ENCODE results near the gene PCGF3. TPM values are rescaled to one million over a fixed set of nuclear protein-coding genes. Genes with fewer than 3 reads are reported as not detected.
A peak's percentile ranks its signal among the peaks of the same experiment; 100 is the strongest.

Gene PCGF3
- total RNA-seq, 1 donor from 2014 or later = 21.5 TPM

DNA sequence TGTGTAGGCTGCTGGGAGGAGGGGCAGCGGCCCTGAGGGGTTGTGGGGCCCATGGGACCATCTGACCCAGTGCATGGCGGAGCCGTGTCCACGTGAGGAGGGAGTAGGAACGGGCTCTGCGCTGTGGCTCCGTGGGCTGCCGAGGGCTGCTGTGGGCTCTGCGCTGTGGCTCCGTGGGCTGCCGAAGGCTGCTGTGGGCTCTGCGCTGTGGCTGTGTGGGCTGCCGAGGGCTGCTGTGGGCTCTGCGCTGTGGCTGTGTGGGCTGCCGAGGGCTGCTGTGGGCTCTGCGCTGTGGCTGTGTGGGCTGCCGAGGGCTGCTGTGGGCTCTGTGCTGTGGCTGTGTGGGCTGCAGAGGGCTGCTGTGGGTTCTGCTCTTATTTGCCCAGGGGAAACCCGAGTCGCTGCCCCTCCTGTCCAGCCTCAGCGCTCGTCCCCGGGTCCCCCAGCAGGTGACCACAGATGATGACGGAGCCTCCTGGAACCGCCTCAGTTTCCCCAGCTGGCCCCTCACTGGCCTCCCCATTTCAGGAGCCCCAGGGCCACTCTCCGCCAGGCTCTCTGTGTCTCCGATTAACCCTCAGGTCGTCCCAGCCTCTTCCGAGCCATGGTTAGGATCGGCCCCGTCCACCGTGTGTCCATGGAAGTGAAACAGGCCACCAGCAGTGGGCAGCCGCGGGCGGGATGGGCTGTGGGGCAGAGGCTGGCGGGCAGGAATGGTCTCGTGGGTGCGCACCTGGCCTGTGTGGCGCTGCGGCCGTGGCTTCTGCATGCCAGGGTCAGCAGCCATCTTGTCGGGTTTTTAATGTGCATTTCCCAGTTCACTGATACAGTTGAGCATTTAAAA, 20.0 kb downstream of the PCGF3 start:
- no peak overlapping the region for H3K4me3 ChIP-seq
- peak overlapping the region; percentile 27 for H3K27ac ChIP-seq (replicated peaks)
- intact Hi-C loops (cut with micrococcal nuclease) = no loop called here
- no peaks in the 10 kb centered on the region for H3K27me3 ChIP-seq (ENCODE audit: low read depth)
- H3K36me3 ChIP-seq = peaks cover 6% of the 10 kb centered on the region
- no peaks in the 10 kb centered on the region for H3K9me3 ChIP-seq (replicated peaks)
- peaks cover 43% of the 10 kb centered on the region for H3K4me1 ChIP-seq
- TF ChIP-seq, protein P1, sequence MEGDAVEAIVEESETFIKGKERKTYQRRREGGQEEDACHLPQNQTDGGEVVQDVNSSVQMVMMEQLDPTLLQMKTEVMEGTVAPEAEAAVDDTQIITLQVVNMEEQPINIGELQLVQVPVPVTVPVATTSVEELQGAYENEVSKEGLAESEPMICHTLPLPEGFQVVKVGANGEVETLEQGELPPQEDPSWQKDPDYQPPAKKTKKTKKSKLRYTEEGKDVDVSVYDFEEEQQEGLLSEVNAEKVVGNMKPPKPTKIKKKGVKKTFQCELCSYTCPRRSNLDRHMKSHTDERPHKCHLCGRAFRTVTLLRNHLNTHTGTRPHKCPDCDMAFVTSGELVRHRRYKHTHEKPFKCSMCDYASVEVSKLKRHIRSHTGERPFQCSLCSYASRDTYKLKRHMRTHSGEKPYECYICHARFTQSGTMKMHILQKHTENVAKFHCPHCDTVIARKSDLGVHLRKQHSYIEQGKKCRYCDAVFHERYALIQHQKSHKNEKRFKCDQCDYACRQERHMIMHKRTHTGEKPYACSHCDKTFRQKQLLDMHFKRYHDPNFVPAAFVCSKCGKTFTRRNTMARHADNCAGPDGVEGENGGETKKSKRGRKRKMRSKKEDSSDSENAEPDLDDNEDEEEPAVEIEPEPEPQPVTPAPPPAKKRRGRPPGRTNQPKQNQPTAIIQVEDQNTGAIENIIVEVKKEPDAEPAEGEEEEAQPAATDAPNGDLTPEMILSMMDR (IDR thresholded peaks at IDR 0.05; ENCODE audit: borderline replicate concordance) = no peak
- no peak for DNase-seq

DNA sequence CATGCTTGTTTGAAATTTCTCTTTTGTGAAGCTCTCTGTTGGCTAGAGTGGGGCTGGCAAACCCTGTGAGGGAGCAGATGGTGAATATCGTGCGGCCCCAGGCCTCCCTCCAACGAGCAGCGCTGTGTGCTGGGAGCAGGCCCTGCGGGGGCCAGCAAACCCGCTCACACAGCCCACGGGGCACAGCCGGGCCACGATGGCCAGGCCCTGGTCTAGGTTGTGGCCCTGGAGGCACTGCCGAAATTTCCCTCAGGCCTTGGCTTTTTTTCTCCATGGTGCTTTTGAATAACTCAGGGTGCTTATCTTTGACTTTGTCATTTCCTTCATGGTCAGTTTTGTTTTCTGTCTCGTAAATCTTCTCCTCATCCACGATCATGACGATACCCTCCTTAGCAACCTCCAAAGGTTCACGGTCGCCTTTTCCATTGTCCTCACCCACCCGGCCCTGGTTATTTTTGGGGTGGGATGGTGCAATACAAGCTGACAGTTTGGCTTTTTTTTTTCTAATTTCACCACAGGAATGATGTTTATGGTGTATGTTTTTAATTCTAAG, 20.7 kb downstream of the PCGF3 start:
- Histone ChIP-seq H3K27me3 (ENCODE audit: low read depth) (no peaks in the 10 kb centered on the region), H3K36me3 (peaks cover 13% of the 10 kb centered on the region), H3K9me3 (replicated peaks) (no peaks in the 10 kb centered on the region), H3K27ac (replicated peaks) (peak overlapping the region; percentile 27), H3K4me3 (no peak overlapping the region), H3K4me1 (peaks cover 36% of the 10 kb centered on the region)
- DNase-seq = no peak
- TF ChIP-seq, protein P1 (IDR thresholded peaks at IDR 0.05; ENCODE audit: borderline replicate concordance) = no peak
- intact Hi-C loops (cut with micrococcal nuclease) = no loop called here

DNA sequence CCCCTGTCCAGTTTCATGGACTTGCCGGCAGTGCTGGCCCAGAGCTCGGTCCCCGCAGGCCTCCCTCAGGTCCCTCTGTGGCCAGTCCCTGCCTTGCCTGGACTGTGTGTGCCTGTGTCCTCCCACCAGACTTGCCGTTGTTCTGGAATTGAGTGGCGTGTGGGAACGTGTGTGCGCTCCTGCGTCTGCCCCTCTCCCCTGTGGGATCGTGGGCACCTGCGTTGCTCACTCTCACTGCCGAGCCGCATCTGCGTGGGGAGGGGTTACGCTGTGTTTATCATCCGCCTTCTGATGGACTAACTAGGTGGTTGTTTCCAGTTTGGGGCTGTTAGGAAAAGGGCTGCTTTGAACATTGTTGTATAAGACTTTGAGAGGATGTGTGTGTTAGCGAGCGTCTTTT, 21.2 kb downstream of the PCGF3 start:
- DNase-seq = no peak
- intact Hi-C loops (cut with micrococcal nuclease) = no loop called here
- Histone ChIP-seq H3K9me3 (replicated peaks) (no peaks in the 10 kb centered on the region), H3K27ac (replicated peaks) (peak overlapping the region; percentile 3), H3K4me3 (no peak overlapping the region), H3K36me3 (peaks cover 13% of the 10 kb centered on the region), H3K27me3 (ENCODE audit: low read depth) (no peaks in the 10 kb centered on the region), H3K4me1 (peaks cover 30% of the 10 kb centered on the region)
- TF ChIP-seq, protein P1 (IDR thresholded peaks at IDR 0.05; ENCODE audit: borderline replicate concordance) = no peak

DNA sequence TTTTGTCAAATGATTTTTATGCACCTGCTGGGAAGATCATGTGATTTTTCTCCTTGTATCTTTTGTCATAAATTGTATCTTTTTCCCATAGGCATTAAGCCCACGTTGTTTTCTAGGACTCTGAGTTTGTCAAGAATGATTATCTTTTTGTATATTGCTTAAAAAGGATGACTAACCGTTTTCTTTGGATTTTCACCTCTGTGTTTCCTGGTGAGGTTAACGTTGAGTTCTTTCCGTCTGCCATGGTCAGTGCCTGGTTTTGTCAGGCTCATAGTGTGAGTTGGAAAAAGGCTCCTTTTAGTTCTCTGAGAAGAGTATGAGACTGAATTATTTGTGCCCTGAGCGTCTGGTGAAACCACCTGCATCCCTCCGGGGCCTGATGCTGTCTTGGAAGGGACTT, 21.9 kb downstream of the PCGF3 start:
- no peak overlapping the region for H3K27ac ChIP-seq (replicated peaks)
- intact Hi-C loops (cut with micrococcal nuclease) = no loop called here
- no peak overlapping the region for H3K4me3 ChIP-seq
- H3K27me3 ChIP-seq (ENCODE audit: low read depth) = no peaks in the 10 kb centered on the region
- no peaks in the 10 kb centered on the region for H3K9me3 ChIP-seq (replicated peaks)
- DNase-seq = no peak
- TF ChIP-seq, protein P1 (IDR thresholded peaks at IDR 0.05; ENCODE audit: borderline replicate concordance) = no peak
- H3K4me1 ChIP-seq = peaks cover 27% of the 10 kb centered on the region
- H3K36me3 ChIP-seq = peaks cover 16% of the 10 kb centered on the region

DNA sequence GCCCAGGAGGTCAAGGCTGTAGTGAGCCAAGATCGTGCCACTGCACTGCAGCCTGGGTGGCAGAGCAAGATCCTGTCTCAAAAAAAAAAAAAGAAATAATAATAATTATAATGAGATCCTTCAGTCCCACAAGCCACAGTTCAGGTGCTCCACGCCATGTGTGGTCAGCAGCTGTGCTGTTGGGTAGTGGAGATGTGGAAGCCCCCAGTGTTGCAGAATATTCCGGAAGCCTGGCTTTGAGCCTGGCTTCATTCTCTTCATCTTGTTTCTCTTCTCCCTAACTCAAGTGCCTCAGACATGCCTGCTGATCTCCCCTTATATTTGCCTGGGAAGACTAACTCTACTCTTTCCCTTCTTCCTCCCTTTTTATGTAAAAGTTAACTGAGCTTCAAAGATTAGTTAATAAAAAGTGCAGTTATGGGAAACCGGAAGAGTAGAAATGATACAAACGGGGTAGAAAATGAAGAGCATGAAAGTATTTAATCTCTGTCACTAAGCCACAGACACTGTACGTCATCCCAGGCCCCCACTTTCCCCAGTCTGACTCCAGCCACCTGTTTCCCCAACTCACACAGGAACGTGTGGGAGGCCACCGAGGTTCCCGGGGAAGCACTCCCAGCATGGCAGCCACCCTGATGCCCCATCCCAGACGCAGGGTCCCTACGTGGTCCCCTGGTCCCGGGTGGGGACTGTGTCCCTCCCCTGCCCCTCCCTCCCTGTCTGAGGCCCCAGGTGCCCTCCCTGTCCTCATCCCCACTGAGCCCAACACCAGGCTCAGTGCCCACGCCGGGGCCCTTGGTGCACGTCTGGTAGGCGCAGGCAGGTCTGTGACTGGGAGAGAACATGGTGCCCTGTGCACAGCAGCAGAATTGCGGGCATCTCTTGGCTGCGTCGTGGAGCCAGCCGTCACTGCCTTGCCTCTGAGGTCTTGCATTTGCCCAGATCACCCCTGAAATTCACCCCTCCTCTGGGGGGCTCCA, 24.0 kb downstream of the PCGF3 start:
- H3K4me1 ChIP-seq = peaks cover 15% of the 10 kb centered on the region
- no peak overlapping the region for H3K4me3 ChIP-seq
- no peaks in the 10 kb centered on the region for H3K9me3 ChIP-seq (replicated peaks)
- H3K36me3 ChIP-seq = peaks cover 34% of the 10 kb centered on the region
- intact Hi-C loops (cut with micrococcal nuclease) = no loop called here
- TF ChIP-seq, protein P1 (IDR thresholded peaks at IDR 0.05; ENCODE audit: borderline replicate concordance) = no peak
- no peak overlapping the region for H3K27ac ChIP-seq (replicated peaks)
- no peak for DNase-seq
- H3K27me3 ChIP-seq (ENCODE audit: low read depth) = no peaks in the 10 kb centered on the region

Measured in left ventricle myocardium inferior (tissue), 1 donor.